GM12801 (cell line): ENCODE measurements around the gene NRDC.

Experiments
- CTCF ChIP-seq: IDR thresholded peaks from one replicate; pipeline ENCODE4 v1.5.1; 2011; ENCODE audit warnings: control low read depth; ENCODE audit not compliant: insufficient read length; ENCODE audit errors: extremely low read depth

Gene NRDC

DNA sequence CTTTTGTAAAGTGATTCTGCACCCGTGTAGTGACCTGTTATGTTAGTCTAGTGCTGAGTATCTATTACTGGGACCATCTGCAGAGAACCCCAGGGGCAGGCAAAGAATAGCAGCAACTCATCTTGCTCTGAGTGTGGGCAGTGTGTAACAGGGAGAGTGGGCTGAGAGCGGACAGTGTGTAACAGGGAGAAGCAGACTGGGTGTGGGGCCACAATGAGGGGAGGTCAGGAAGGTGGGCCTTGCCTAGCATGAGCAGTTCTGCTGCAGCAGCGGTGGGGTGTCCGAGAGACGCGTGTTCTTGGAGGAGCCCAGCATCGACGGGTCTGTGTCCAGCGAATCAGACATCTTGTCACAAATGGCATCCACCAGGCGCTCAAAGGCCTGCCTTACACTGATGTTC, 41.2 kb upstream of the NRDC start:
- no peak for TF ChIP-seq CTCF

DNA sequence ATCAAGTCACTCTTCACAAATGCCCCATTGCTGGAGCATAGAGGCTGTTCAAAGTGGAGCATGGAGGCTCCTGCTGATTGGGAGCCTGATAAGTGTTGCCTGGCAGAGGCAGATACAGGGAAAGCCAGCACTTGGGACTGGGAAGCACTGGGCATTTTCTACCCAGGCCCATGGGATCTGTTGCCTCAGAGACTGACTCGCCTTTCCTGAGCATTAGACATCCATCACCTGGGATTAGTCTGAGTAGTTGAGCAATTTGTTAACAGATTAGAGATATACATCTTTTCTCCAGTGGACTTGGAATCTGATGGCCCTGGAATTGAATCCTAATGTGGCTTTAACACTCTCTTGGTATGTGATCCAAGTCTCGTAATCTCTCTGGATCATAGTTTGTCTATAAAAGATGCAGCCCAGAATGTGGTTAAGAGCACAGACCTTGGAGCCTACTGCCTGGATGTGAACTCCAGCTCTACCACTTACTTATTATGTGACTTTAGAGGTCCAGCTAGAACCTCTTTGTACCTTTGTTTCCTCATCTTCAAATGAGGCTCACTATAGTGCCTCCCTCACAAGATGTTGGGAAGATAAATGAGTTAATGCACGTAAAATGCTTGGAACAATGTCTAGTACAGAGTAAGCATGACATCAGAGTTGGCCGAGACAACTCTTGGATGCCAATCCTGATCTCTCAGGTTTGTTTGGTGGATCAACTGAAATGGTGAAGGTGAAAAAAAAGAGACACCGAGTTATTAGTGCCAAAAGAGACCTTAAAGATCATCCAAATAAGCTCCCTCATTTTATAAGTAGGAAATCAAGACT, 38.3 kb upstream of the NRDC start:
- TF ChIP-seq CTCF = no peak

DNA sequence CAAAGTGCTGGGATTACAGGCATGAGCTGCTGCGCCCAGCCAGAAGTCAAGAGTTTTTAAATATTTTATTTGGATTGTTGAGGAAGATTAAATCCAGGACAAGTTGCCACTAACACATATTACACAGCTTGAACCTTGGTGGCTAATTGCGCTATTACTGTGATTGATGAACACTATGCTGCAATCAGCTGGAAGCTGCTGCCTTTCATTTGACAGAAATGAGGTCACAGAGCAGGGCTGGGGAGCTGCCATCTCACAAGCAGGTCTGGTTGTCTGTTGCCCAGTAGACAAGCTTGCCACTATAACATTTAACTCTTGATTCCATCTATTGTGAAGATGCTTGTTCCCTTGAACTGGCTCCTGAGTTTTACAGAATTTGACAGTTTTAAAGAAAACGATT, 37.4 kb upstream of the NRDC start:
- no peak for TF ChIP-seq CTCF

- no peak for TF ChIP-seq CTCF
These were observed 34.4 kb upstream of the NRDC start for GRCh38 chr1:51912881-51913280.

DNA sequence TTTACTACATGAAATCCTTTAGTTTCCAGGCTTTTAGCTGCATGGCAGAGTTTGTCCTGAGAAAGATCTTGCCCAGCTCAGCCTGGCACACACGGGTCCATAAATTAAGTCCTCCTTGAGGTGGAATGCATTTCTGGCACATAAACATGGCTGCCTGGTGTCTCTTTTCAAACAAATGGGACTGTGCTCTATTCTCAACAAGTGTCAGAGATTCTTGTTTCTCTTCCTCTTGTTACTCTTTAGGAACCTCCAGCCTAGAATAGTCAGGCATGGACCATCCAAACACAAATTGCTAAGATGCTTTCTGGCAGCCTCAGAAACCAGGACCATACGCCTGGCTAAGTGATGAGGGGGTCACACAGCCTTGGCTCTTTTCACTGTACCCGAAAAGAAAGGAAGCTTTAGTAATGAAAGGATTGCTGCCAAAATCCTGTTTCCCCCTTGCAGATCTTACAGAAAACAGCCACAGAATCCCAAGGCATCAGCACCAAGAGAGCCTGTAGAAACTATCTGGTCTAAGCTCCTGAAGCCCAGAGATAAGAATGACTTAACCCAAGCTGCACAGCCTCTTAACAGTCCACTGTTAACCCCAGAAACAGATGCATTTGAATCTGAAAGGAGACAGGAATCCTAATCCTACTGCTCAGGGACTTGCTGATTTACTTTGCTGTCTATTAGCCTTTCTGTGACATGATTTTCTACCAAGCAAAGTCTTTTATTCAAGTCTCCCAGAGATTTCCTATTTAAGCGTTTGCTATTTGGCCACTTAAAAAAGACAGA, 31.9 kb upstream of the NRDC start:
- TF ChIP-seq CTCF = no peak

DNA sequence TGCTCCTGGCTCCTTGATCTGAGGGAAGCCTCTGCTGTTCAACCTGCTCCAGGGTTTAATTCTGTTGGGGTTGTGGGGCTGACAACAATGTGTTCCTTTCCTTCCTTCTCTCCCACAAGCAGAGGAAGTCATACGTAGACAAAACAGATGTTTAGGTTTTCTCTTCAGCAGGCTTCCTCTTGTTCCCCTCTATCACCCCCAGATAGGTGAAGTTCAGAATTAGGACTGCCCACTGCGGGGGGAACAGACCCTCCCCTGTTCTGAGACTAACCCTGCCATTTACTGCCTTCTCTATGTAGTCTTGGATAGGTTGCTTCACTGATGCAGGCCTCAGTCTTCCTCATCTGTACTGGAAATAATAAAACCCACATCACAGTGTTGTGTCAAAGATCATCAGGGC, 30.0 kb upstream of the NRDC start:
- TF ChIP-seq CTCF = no peak

DNA sequence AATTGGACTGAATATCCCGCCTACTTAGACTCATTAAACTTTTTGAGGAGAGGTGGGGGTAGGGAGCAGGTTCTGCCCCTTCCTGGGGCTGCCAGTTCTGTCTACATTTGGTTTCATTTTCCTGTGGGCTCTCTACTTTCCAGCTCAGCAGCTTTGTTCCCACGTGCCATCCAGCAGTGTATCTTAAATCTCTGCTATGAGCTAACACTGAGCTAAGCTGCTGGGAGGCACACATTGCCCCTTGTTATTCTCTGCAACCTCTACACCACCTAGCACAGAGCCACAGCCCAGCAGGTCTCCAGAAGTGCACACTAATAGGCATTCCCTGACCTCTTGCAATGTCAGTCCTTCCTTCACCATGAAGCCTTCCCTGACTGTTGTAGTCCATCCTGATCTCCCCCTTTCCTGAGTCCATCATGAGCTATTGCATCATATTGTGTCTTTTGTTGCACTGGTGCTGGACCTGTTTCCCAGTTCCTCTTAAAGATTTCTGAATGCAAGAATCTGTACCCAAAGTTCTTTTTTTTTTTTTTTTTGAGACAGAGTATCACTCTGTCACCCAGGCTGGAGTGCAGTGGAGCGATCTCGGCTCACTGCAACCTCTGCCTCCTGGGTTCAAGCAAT, 28.7 kb upstream of the NRDC start:
- no peak for TF ChIP-seq CTCF
